HG03342 (cell line): ENCODE results near the gene MCL1.
"Not testable (repeated sequence)": the region's sequence is repeated elsewhere in the genome, so short reads cannot be mapped to it uniquely, and the experiment has no call there.

Source experiments
- ATAC-seq: cut with Tn5 transposase; IDR thresholded peaks from one replicate; pipeline ENCODE4 v1.9.1; 2021; ENCODE audit warnings: mild to moderate bottlenecking, moderate library complexity; ENCODE audit not compliant: unreplicated experiment

The MCL1 gene

DNA sequence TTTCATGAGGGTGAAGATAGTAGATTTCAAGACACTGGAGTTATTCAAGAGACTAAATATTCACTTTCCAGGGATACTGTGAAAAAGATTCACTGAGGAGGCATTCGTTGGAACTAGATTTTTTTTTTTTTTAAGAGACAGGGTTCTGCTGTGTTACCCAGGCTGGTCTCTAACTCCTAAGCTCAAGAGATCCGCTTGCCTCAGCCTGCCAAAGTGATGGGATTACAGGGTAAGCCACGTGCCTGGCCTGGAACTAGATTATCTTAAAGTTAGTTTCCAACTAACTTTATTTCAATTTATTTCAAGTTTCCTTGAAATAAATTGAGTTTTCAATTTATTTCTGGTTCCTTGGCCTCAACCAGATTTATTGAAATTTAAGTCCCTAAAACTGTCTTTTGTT, 24.3 kb upstream of the MCL1 start:
- ATAC-seq: no peak

- not testable (repeated sequence) for ATAC-seq
Observed at GRCh38 chr1:150602372-150602771, 23.0 kb upstream of the MCL1 start.

DNA sequence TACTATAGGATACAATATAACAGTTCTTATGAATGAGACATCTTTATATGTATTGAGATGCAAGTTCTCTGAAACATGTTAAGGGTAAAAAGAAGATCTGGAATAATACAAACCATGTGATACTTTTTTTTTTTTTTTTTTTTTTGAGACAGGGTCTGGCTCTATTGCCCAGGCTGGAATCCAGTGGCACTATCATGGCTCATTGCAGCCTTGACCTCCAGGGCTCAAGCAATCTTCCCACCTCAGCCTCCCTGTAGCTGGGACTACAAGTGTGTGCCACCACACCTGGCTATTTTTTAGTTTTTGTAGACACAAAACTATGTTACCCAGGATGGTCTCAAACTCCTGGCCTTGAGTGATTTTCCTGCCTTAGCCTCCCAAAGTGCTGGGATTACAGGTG, 22.1 kb upstream of the MCL1 start:
- ATAC-seq: no peak

- ATAC-seq: not testable (repeated sequence)
Observed at GRCh38 chr1:150598346-150598745, 18.9 kb upstream of the MCL1 start.

GRCh38 chr1:150596976-150597375, 17.6 kb upstream of the MCL1 start:
- no peak for ATAC-seq

DNA sequence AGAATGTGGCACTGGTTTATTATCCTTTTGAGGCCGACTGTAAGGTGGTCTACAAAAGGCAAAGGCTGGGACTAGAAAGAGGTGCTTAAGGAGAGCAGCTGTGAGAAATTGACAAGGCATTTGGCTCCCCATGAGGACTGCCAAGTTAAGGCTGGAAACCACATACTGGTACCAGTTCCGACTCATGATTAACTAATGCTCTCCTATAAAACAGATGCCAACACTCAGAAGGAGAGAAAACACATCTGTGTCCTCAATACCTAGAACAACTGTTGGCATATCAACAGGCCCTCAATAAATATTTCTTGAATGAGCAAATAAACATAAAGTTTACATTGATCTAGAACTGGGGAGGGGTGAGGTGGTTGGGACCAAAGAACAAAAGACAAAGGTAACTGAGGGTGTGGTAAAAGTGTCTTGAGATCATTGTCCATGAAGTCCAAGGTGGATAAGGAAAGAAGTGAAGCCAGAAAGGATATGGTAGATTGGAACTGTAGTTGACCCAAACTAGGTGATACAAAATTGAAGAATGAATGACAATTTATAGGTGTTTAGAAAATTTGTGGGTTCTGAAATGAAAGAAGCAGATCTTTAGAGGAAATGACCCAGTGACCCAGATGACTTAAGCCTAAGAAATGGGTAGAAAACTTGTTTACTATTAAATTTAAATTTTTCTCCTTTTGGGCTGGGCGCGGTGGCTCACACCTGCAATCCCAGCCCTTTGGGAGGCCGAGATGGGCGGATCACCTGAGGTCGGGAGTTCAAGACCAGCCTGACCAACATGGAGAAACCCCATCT, 16.9 kb upstream of the MCL1 start:
- ATAC-seq: no peak

DNA sequence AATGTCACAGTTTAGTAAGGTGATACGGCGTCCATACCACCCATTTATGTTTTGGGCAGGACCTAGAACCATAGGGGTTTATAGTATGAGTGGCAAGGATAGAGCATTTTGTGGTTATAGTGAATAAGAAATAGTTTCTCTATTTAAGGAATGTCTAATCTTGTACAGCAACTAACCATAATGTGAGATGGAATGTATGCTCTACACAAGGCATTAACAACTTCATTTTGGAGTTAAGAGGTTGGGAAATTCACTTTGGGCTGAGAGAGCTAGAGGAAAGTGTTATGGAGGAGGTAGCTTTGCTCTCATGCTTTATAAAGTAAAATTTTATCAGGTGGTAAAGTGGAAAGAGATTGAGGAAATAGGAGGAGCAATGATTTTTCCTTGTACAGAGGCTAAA, 3.0 kb upstream of the MCL1 start:
- no peak for ATAC-seq

DNA sequence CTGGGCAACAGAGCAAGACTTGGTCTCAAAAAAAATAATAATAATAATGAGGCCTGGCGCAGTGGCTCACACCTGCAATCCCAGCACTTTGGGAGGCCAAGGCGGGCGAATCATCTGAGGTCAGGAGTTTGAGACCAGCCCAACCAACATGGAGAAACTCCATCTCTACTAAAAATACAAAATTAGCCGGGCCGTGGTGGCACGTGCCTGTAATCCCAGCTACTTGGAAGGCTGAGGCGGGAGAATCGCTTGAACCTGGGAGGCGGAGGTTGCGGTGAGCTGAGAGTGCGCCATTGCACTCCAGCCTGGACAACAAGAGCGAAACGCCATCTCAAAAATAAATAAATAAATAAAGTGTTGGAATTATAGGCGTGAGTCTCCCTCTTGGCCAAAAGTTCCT, 2.6 kb upstream of the MCL1 start:
- ATAC-seq: not testable (repeated sequence)

- not testable (repeated sequence) for ATAC-seq
Observed at GRCh38 chr1:150581437-150581836, 2.0 kb upstream of the MCL1 start.

DNA sequence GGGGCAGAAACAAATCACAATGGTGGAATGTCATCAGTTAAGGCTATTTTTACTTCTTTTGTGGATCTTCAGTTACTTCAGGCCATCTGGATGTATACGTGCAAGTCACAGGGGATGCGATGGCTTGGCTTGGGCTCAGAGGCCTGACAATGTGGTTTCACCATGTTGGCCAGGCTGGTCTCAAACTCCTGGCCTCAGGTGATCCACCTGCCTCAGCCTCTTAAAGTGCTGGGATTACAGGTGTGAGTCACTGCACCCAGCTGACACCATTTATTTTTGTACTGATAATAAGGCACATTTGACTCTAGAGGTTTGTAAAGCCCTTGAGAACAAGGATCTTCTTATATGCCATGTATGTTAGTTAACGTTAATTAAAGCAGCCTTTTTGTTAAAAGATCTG, 1.6 kb upstream of the MCL1 start:
- ATAC-seq: not testable (repeated sequence)

DNA sequence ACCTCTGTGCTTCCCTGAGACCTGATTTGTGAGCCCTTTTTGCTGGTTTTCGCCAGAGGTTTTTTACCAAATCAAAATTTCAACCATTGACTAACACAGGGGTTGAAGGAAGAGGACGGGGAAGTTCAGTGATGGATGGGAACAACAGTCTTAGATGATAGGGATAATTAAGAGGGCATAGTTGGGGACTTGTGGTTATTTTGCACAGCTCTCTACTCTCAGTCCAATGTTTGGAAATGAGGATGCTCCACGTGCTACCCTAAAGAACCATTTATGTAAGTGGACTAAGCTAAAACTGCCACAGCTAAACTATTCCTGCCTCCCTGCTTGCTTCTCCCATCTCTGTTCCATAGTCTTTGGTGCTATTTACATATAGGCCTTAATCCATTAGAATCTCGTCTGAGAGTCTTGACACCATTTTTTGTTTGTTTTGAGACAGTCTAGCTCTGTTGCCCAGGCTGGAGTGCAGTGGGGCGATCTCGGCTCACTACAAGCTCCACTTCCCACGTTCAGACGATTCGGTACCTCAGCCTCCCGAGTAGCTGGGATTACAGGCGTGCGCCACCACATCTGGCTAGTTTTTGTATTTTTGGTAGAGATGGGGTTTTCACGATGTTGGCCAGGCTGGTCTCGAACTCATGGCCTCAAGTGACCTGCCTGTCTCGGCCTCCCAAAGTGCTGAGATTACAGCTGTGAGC, 684 bp upstream of the MCL1 start:
- no peak for ATAC-seq

- ATAC-seq: no peak
Observed at GRCh38 chr1:150578272-150579109, 919 bp downstream of the MCL1 start.

DNA sequence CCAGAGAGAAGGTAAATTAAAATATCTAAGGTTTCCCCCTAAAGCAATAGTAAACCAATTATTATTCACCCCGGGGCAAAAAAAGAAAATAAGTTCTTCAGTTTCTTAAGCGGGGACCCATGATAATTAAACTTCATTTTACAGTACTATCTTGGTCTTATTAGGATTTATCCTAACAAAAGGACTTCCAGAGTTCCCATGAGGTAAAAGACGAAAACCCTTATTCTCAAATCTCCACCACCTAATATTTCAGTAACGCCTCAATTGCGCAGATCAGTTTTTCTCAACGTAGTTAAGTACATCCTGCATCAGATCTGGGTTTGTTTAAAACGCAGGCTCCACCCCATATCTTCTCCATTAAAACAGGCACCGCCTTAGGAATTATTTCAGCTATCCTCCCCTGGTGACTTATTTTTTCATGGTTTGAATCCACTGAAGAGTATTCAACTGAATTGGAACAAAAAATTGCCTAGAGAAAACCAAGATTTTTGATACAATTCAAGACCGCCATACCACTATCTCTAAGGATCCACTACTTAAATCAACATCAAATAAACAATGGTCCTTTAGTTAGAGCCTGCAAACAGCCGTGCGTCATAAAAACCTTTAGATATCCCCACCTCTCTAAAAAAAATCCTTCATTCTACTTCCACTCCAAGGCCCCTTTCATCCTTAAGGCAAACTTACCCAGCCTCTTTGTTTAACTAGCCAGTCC, 1.7 kb downstream of the MCL1 start:
- no peak for ATAC-seq

- ATAC-seq: no peak
Observed at GRCh38 chr1:150576794-150577556, 2.4 kb downstream of the MCL1 start.

- ATAC-seq: no peak
Observed at GRCh38 chr1:150576367-150576711, 3.1 kb downstream of the MCL1 start.

DNA sequence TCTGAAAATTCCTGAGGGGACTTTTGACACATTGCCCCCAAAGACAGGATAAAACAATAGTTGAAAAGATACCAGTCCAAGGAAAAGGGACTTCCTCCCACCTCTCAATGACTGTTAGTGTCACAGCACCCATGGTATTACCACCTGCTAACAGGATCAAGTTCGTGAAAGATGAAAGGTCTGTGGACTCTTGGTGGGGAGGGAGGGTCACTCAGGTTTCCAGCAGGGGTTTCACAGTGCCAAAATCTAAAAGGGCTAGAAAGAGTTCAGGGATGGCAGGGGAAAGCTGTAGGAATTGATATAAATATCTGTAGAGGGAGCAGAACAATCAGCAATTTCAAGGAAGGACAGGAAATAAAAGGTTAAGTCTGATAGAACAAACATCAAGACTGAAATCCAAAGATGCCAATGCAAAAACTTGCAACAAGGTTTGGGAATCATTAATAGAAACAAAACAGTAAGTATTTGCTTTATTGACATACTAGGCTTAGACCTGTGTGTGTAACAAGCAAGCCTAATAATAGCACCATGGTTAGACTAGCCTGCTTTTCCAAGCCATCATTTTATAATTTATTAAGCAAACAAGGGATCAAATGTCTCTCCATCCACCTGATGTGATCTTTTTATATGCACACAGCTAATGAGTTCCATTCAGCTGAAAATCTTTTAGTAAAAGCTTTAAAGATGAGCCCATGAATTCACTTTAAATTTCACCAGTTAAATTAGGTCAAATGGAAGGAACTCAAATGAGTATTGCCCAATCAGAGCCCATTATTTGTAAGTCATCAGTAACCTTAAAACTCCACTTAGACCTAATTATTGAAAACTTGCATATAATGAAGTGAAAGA, 3.7 kb downstream of the MCL1 start:
- ATAC-seq: no peak

DNA sequence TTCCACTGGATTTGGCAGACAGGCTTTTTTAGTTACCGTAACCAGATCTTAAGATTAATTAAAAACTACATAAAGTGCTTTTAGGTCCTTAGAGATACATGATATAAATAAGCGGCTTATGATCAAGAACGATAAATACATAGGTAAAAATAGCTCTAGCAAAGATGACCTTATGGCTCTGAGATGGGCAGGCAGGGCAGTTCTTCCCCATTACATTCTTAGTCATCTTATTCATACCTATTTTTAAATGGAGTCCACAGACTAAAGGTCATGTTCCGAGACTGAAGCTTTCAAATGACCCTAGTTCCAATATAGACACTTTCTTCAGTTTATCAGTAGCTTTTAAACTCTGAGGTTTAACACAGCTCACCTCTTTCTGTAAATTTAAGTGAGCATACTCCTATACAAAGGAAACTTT, 4.3 kb downstream of the MCL1 start:
- ATAC-seq: no peak

DNA sequence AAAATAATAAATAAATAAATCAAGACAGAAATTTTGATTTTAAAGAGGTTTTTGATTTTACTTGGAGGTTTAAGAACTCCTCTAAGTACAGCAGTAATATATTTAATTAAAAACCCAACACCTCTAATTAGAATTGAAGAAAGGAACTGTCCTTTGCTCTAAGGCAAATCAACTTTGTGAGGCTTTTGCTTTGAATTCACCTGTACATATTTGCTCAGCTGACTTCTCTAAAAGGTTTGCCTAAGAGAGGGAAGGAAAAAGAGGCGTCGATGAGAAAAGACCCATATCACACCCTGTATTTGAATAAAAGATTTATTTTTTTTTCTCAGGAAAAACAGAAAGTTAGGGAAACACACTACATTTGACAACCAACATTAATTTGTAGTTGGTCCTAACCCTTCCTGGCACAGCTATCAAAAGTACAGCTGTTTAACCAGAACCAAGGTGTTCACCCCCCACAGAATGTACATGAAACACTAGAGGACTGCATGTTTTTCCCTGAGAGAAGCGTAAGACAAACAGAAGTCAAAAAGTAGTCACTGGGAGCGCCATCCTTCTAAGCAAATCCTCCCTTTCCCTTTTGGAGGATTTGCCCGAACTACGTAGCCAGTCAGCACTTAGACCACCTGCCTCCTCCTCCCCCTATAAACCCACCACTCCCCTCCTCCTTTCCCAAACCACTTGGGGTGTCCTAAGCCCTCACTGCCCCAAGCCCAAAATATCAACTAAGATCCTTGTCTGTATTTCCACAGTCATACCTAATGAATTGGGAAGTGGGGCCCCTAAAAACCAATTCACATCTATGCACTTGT, 4.9 kb downstream of the MCL1 start:
- ATAC-seq: no peak
